NCI-H1694 treated with DMSO at 0.1 percent for 48 hours (cell line): ENCODE results near the gene FCHO2.
A peak's percentile ranks its signal among the peaks of the same experiment; 100 is the strongest.
"Not testable (repeated sequence)": the region's sequence is repeated elsewhere in the genome, so short reads cannot be mapped to it uniquely, and the experiment has no call there.

Experiments used
- DNase-seq: peaks from one replicate; lab custom pipeline; 2025; lab: John Stamatoyannopoulos, UW

Gene FCHO2

GRCh38 chr5:72956324-72957140 lies 691 bp downstream of the FCHO2 start:
- DNase-seq: peak; percentile 16

- DNase-seq: no peak
Measured at GRCh38 chr5:72957337-72957736, 1.5 kb downstream of the FCHO2 start.

GRCh38 chr5:72959257-72959656 lies 3.4 kb downstream of the FCHO2 start:
- DNase-seq: no peak

GRCh38 chr5:72974481-72974880 lies 18.6 kb downstream of the FCHO2 start:
- not testable (repeated sequence) for DNase-seq

GRCh38 chr5:72976810-72977209 lies 21.0 kb downstream of the FCHO2 start:
- not testable (repeated sequence) for DNase-seq

GRCh38 chr5:72985719-72986118 lies 29.9 kb downstream of the FCHO2 start:
- DNase-seq: no peak

- no peak for DNase-seq
Measured at GRCh38 chr5:72988769-72989168, 32.9 kb downstream of the FCHO2 start.

- DNase-seq: no peak
Measured at GRCh38 chr5:72991394-72991793, 35.6 kb downstream of the FCHO2 start.

- DNase-seq: no peak
Measured at GRCh38 chr5:72994578-72994977, 38.7 kb downstream of the FCHO2 start.

GRCh38 chr5:72996632-72997031 lies 40.8 kb downstream of the FCHO2 start:
- DNase-seq: no peak

- DNase-seq: no peak
Measured at GRCh38 chr5:72999916-73000315, 44.1 kb downstream of the FCHO2 start.

GRCh38 chr5:73005886-73006285 lies 50.0 kb downstream of the FCHO2 start:
- no peak for DNase-seq

GRCh38 chr5:73007051-73007450 lies 51.2 kb downstream of the FCHO2 start:
- DNase-seq: no peak

- no peak for DNase-seq
Measured at GRCh38 chr5:73008831-73009230, 53.0 kb downstream of the FCHO2 start.

- DNase-seq: not testable (repeated sequence)
Measured at GRCh38 chr5:73011612-73012011, 55.8 kb downstream of the FCHO2 start.

GRCh38 chr5:73018892-73019291 lies 63.1 kb downstream of the FCHO2 start:
- no peak for DNase-seq

GRCh38 chr5:73019766-73020165 lies 63.9 kb downstream of the FCHO2 start:
- no peak for DNase-seq

- DNase-seq: no peak
Measured at GRCh38 chr5:73022471-73023169, 66.8 kb downstream of the FCHO2 start.

GRCh38 chr5:73024946-73025544 lies 69.2 kb downstream of the FCHO2 start:
- DNase-seq: not testable (repeated sequence)

- no peak for DNase-seq
Measured at GRCh38 chr5:73027361-73027760, 71.5 kb downstream of the FCHO2 start.

GRCh38 chr5:73027816-73028215 lies 72.0 kb downstream of the FCHO2 start:
- DNase-seq: no peak

GRCh38 chr5:73028991-73029595 lies 73.3 kb downstream of the FCHO2 start:
- DNase-seq: no peak

- no peak for DNase-seq
Measured at GRCh38 chr5:73030531-73030930, 74.7 kb downstream of the FCHO2 start.
